Activated T-cell treated with anti-CD3 and anti-CD28 coated beads, Interleukin-2, amount 50 U/mL, for 4 hours (primary cell): ENCODE results near the gene OSTF1. TPM values are rescaled to one million over a fixed set of nuclear protein-coding genes. Genes with fewer than 3 reads are reported as not detected.

ENCODE experiments used
- ATAC-seq, 2 donors: fragments of 200-7000 bp; cut with Tn5 transposase; one replicate each; pipeline ENCODE4 v1.10.0; 2021
- DNase-seq: peaks from one replicate; pipeline ENCODE4 v3.0.0-alpha.2; 2020
- H3K27me3 Mint-ChIP-seq: one replicate; pipeline ENCODE4 v1.8.0; 2021; ENCODE audit warnings: low read depth, mixed read lengths
- H3K36me3 Mint-ChIP-seq: one replicate; pipeline ENCODE4 v1.8.0; 2022; ENCODE audit warnings: mixed read lengths; ENCODE audit not compliant: insufficient read depth
- H3K4me1 Mint-ChIP-seq: one replicate; pipeline ENCODE4 v1.8.0; 2021; ENCODE audit warnings: low read depth, mixed read lengths
- H3K4me3 Mint-ChIP-seq: one replicate; pipeline ENCODE4 v1.8.0; 2021; ENCODE audit warnings: mild to moderate bottlenecking, moderate library complexity, mixed read lengths
- H3K9me3 Mint-ChIP-seq: one replicate; pipeline ENCODE4 v1.8.0; 2021; ENCODE audit warnings: mixed read lengths
- total RNA-seq, 3 donors: library from RNA; stranded (reverse); gene quantifications; one replicate each; pipeline ENCODE4 v1.2.1, GENCODE V29; 2021

Gene OSTF1, protein sequence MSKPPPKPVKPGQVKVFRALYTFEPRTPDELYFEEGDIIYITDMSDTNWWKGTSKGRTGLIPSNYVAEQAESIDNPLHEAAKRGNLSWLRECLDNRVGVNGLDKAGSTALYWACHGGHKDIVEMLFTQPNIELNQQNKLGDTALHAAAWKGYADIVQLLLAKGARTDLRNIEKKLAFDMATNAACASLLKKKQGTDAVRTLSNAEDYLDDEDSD
- total RNA-seq = 10 to 100 TPM; 38.9 to 49.8 (median 41.3) TPM

GRCh38 chr9:75087824-75088645, at the start of gene OSTF1, which contains the start of gene NMRK1:
Gene OSTF1, plus strand, starts transcription at chr9:75088514. Its CDS starts 179 bp downstream, at chr9:75088693.
Gene NMRK1, minus strand, starts transcription at chr9:75088155. Its CDS starts 5,040 bp downstream, at chr9:75083115.
- peaks cover 71% of the 10 kb centered on the region for H3K4me1 Mint-ChIP-seq
- ATAC-seq = peak; percentile 90 to 91
- peak within 1 kb of the TSS; percentile 99 for H3K4me3 Mint-ChIP-seq
- no peaks in the 10 kb centered on the region for H3K27me3 Mint-ChIP-seq
- H3K9me3 Mint-ChIP-seq = no peaks in the 10 kb centered on the region
- peaks cover 4% of the 10 kb centered on the region for H3K36me3 Mint-ChIP-seq
- peak; percentile 88 for DNase-seq

DNA sequence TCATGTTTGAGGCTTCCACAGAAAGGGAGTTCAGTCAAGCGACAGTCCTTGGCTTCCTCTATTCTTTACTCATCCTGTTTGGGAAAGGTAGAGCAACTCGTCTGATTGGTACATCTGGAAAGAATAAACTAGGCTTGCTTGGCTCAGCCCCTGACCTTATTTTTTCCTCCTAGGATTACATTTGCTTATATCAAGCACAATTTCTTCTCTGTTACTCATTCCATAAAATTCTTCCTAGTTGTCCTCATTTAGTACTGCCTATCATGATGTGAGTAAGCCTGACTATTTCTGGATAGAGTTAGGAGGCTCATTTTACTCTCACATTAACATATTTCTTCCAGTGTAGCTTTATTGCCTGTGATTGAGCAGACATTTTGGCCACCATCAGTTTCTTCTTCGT, 49.3 kb upstream of the OSTF1 start:
- DNase-seq (no peak), ATAC-seq (no peak)
- Mint-ChIP-seq H3K4me3 (no peak overlapping the region), H3K4me1 (no peaks in the 10 kb centered on the region), H3K27me3 (peaks cover 2% of the 10 kb centered on the region), H3K36me3 (no peaks in the 10 kb centered on the region), H3K9me3 (no peaks in the 10 kb centered on the region)

- no peak overlapping the region for H3K4me3 Mint-ChIP-seq
- H3K36me3 Mint-ChIP-seq = no peaks in the 10 kb centered on the region
- H3K27me3 Mint-ChIP-seq = peaks cover 2% of the 10 kb centered on the region
- ATAC-seq = no peak
- no peaks in the 10 kb centered on the region for H3K4me1 Mint-ChIP-seq
- no peak for DNase-seq
- no peaks in the 10 kb centered on the region for H3K9me3 Mint-ChIP-seq
These were observed 48.5 kb upstream of the OSTF1 start for GRCh38 chr9:75039801-75040200.

- H3K4me1 Mint-ChIP-seq = no peaks in the 10 kb centered on the region
- no peak overlapping the region for H3K4me3 Mint-ChIP-seq
- H3K27me3 Mint-ChIP-seq = peaks cover 6% of the 10 kb centered on the region
- H3K36me3 Mint-ChIP-seq = no peaks in the 10 kb centered on the region
- H3K9me3 Mint-ChIP-seq = no peaks in the 10 kb centered on the region
- no peak for DNase-seq
- ATAC-seq = no peak
These were observed 47.3 kb upstream of the OSTF1 start for GRCh38 chr9:75041041-75041440.

- H3K4me3 Mint-ChIP-seq = no peak overlapping the region
These were observed 41.5 kb upstream of the OSTF1 start for GRCh38 chr9:75046725-75047345.

GRCh38 chr9:75047506-75047905, 40.8 kb upstream of the OSTF1 start:
- Mint-ChIP-seq H3K4me3 (no peak overlapping the region), H3K9me3 (no peaks in the 10 kb centered on the region), H3K36me3 (no peaks in the 10 kb centered on the region), H3K27me3 (peaks cover 11% of the 10 kb centered on the region), H3K4me1 (no peaks in the 10 kb centered on the region)
- DNase-seq (no peak), ATAC-seq (no peak)

More at GRCh38 chr9:75046725-75047345, 41.5 kb upstream of the OSTF1 start:
- no peak for ATAC-seq
- Mint-ChIP-seq H3K27me3 (peaks cover 11% of the 10 kb centered on the region), H3K9me3 (no peaks in the 10 kb centered on the region), H3K4me1 (no peaks in the 10 kb centered on the region), H3K36me3 (no peaks in the 10 kb centered on the region)
- no peak for DNase-seq

DNA sequence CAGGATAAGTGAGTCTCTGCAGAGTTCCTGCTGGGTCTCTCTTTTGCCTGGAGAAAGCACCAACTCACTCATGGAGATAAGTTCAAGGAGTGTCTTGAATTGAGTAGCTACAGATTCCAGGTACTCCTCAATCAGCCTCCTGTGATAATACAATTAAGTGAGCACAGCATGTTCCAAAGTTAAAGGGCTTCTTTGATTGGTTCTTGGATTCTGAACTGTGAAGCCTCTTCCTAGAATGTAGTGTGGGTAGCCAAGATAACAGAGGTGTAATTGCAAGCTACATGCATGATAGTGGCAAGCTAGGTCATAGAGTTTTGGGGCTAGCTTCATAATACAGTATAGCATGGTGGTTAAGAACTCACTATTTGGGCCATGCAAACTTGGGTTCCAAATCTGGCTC, 37.0 kb upstream of the OSTF1 start:
- ATAC-seq (no peak), DNase-seq (no peak)
- Mint-ChIP-seq H3K27me3 (peaks cover 5% of the 10 kb centered on the region), H3K4me3 (no peak overlapping the region), H3K9me3 (no peaks in the 10 kb centered on the region), H3K36me3 (no peaks in the 10 kb centered on the region), H3K4me1 (no peaks in the 10 kb centered on the region)

DNA sequence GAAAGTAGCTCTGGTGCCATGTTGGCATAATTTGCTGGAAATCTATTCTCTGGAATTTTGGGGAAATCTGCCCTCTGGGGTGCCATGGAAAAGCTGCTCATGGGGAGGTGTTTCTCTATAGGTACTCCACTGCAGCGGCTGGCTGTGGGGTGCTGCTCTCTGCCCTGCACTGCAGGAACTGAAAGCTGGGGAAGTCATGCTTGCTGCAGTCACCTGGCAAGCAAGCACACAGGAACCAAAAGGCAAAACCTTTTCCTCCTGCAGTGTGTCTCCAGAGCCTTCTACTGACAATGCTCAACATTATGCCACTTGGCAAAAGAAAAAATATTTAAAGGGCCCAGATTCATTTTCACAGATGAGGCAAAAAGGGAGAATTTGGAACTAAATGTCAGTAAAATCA, 34.4 kb upstream of the OSTF1 start:
- H3K36me3 Mint-ChIP-seq = no peaks in the 10 kb centered on the region
- H3K27me3 Mint-ChIP-seq = peaks cover 5% of the 10 kb centered on the region
- ATAC-seq = no peak
- no peaks in the 10 kb centered on the region for H3K9me3 Mint-ChIP-seq
- DNase-seq = no peak
- H3K4me1 Mint-ChIP-seq = no peaks in the 10 kb centered on the region
- H3K4me3 Mint-ChIP-seq = no peak overlapping the region

GRCh38 chr9:75054368-75055001, 33.8 kb upstream of the OSTF1 start:
- ATAC-seq = no peak
- Mint-ChIP-seq H3K36me3 (no peaks in the 10 kb centered on the region), H3K27me3 (peaks cover 5% of the 10 kb centered on the region), H3K4me1 (no peaks in the 10 kb centered on the region), H3K9me3 (no peaks in the 10 kb centered on the region), H3K4me3 (no peak overlapping the region)
- no peak for DNase-seq

- Mint-ChIP-seq H3K4me3 (no peak overlapping the region), H3K27me3 (no peaks in the 10 kb centered on the region), H3K9me3 (no peaks in the 10 kb centered on the region), H3K4me1 (no peaks in the 10 kb centered on the region), H3K36me3 (peaks cover 14% of the 10 kb centered on the region)
- ATAC-seq (no peak), DNase-seq (no peak)
These were observed 27.1 kb upstream of the OSTF1 start for GRCh38 chr9:75061169-75061568.

- Mint-ChIP-seq H3K4me3 (no peak overlapping the region), H3K36me3 (peaks cover 21% of the 10 kb centered on the region), H3K27me3 (no peaks in the 10 kb centered on the region)
These were observed 24.6 kb upstream of the OSTF1 start for GRCh38 chr9:75063556-75064305.

GRCh38 chr9:75064307-75065025, 23.8 kb upstream of the OSTF1 start:
- no peak for ATAC-seq

More at GRCh38 chr9:75063556-75064305, 24.6 kb upstream of the OSTF1 start:
- Mint-ChIP-seq H3K9me3 (no peaks in the 10 kb centered on the region), H3K4me1 (peaks cover 3% of the 10 kb centered on the region)
- ATAC-seq (no peak), DNase-seq (no peak)

GRCh38 chr9:75065510-75065909, 22.8 kb upstream of the OSTF1 start:
- H3K36me3 Mint-ChIP-seq = peaks cover 22% of the 10 kb centered on the region
- H3K4me1 Mint-ChIP-seq = peaks cover 7% of the 10 kb centered on the region
- DNase-seq (no peak), ATAC-seq (no peak)
- H3K9me3 Mint-ChIP-seq = no peaks in the 10 kb centered on the region
- H3K4me3 Mint-ChIP-seq = no peak overlapping the region
- no peaks in the 10 kb centered on the region for H3K27me3 Mint-ChIP-seq

More at GRCh38 chr9:75064307-75065025, 23.8 kb upstream of the OSTF1 start:
- Mint-ChIP-seq H3K9me3 (no peaks in the 10 kb centered on the region), H3K36me3 (peaks cover 21% of the 10 kb centered on the region), H3K4me1 (peaks cover 3% of the 10 kb centered on the region), H3K4me3 (no peak overlapping the region), H3K27me3 (no peaks in the 10 kb centered on the region)
- DNase-seq = no peak
